Hematopoietic multipotent progenitor cell treated with erythropoietin and hydrocortisone succinate and interleukin-3 and kit ligand, for 17 days (in vitro differentiated cells): ENCODE results near the gene PHETA1.
A peak's percentile ranks its signal among the peaks of the same experiment; 100 is the strongest.
"Not testable (repeated sequence)": the region's sequence is repeated elsewhere in the genome, so short reads cannot be mapped to it uniquely, and the experiment has no call there.

ENCODE experiments used
- DNase-seq: peaks from one replicate; pipeline ENCODE4 v3.0.0-alpha.2; 2015; ENCODE audit warnings: low spot score

The PHETA1 gene

DNA sequence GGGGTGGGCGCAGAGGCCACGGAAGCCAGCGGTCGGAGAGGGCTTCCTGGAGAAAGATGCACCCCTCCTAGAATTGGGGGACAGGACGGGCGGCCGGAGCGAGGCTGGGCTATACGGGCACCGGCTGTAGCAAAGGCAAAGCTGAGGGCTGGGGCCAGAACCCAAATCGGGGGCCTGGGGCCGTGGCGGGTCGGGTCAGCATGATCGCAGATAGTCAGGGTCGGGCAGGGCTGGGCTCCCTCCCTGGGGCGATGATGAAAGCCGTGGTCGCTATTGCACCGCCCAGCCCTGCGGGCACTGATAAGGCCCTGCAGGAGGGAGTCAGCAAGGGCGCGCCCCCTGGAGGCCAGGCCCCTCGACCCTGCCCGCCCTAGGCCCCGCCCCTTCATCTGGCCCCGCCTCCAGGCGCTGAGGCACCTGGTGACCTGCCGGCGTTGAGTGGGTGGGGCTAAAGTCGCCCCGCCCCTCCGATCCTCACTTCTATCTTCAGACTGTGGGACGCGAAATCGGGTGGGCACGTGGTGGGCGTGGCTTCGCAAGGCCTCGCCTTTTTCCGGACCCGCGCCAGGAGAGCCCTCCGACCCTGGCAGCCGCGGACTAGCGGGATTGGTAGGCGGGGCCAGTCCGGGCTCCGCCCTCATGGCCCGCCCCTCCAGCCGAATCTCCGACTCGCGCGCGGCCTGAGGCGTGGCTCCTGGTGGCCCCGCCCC lies 36.4 kb upstream of the PHETA1 start:
- DNase-seq, result peak; percentile 99

DNA sequence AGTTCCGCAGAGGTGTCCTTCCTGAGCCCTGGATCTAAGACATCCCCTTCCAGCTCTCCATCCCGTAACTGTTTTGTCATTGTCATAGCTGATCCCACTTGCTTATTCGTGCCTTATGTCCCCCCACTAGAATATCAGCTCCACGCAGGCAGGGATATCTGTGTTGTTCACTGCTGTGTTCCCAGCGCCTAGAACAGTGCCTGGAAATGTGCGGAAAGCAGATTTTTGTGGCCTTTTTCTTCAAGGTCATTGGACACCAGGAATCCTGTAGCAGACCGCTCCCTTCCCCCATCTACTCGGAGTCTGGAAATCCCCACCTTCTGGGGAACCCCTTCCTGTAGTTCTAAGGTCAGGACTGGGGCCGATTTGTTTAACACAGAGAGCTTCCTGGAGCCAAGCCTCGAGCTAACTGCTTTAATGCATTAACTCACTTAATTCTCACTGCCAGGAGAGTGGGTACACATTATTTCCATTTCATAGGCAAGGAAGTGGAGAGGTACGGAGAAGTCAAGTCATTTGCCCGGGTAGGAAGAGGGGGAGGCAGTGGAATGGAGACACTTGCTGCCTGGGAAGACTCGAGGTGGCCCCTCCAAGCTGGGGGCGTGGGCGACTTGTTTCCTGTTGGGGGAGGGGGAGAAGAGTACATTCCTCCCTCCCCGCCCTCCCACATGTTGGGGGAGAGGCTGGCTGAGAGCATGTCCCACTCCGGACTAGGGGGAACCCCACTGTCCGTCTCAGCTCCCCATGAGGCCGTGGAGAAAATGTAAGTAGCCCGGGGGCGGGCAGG lies 35.7 kb upstream of the PHETA1 start:
- DNase-seq, result peak; percentile 73

DNA sequence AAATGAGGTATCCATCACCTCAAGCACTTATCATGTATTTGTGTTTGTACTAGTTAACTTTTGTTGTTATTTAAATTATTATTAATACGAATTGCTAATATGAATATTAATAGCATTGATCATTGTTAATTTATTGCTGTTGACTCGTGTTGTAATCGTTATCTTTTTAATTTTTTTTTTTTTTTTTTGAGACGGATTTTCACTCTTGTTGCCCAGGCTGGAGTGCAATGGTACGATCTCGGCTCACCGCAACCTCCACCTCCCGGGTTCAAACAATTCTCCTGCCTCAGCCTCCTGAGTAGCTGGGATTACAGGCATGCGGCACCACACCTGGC lies 33.6 kb upstream of the PHETA1 start:
- not testable (repeated sequence) for DNase-seq

DNA sequence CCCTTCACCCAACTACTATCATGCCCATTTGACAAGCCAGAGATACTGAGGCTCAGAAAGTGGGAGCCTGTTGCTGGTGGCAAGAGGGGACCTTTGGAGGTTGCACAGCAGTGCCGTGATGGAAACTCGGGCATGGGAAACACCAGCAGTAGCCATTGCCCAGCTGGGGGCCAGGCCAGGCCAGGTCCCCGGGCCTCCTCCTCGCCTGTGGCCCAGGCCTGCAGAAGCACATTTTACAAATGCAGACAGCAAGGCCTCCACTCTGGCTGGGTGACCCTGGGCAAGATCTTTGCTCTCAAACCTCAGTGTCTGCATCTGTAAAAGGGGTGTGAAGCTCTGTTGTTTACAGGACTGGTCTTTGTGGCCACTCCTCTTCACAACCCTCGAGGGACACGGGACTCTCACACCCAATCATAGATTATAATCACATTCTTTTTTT lies 32.3 kb upstream of the PHETA1 start:
- DNase-seq, result no peak

DNA sequence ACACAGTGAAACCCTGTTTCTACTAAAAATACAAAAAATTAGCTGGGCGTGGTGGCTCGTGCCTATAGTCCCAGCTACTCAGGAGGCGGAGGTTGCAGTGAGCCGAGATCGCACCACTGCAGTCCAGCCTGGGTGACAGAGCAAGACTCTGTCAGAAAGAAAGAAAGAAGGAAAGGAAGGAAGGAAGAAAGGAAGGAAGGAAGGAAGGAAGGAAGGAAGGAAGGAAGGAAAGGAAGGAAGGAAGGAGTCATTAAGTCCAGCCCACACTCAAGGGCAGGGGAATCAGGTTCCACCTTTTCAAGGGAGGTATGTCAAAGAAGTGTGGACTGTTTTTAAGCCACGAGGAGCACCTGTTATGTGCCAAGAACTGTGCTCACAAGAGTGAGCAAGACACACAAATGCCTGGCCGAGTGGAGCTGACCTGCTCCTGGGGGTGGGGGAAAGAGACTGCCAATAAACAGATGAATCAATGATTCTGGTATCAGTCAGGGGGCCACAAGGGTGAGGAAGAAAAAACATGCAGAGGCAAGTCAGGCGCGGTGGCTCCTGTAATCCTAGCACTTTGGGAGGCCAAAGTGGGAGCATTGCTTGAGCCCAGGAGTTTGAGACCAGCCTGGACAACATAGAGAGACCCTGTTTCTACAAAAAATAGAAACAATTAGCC lies 31.0 kb upstream of the PHETA1 start:
- DNase-seq, result not testable (repeated sequence)

DNA sequence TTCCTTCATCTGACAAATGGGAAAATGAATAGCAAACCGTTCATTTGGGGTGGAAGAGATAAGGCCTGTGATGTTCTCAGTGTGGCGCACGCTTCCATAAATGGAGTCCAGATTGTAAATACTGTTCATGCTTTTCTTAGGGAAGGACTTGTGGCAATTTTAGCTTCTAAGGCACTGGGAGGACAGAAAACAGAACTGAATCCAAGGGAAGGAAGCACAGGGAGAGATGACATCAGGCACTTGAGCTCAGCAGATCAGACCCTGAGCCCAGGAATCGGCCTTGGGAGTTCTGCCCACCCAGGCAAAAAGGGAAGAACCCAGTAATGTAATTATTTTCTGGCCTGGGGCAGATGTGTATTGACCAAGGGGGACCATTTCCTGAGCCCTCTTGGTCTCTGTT lies 29.6 kb upstream of the PHETA1 start:
- no peak for DNase-seq

DNA sequence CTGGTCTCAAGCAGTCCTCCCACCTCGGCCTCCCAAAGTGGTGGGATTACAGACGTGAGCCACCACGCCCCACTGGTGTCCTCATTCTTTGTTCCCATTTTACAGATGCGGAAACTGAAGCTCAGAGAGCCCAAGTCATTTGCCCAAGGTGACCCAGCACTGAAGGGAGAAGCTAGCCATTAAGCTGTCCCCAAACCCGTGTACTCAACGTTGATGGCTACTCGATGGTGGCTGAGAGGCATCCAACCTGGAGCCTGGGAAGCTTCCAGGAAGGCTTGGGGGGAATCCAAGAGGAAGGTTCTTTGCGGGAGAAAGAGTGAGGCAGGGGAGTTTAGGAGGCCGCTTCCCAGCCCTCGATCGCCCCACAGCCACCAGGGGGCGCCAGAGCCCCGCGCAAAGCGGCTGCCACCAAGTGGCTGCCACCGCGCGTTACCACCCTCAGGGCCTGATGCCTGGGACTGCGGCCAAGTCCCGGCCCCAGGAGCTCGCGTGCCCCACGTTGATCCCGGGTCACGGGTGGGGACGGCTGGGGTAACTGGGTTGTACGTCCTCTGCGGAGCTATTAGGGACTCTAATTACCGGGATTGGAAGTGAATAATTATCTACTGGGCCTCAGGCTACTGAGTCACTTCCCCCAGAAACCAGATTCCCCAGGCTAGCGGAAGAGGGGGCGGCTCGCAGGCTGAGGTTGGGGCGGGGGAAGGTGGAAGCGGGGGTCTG lies 28.0 kb upstream of the PHETA1 start:
- peak; percentile 92 for DNase-seq

DNA sequence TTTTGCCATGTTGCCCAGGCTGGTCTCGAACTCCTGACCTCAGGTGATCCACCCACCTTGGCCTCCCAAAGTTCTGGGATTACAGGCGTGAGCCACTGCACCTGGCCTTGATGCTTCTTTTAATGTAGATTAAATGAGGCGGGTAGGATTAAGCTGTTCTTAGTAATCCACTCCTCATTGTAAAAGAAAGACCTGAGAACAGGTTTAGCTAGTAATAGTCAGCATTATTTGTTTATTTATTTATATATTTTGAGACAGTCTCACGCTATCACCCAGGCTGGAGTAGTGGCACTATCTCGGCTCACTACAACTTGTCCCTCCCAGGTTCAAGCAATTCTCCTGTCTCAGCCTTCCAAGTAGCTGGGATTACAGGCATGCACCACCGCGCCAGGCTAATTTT lies 27.4 kb upstream of the PHETA1 start:
- not testable (repeated sequence) for DNase-seq

DNA sequence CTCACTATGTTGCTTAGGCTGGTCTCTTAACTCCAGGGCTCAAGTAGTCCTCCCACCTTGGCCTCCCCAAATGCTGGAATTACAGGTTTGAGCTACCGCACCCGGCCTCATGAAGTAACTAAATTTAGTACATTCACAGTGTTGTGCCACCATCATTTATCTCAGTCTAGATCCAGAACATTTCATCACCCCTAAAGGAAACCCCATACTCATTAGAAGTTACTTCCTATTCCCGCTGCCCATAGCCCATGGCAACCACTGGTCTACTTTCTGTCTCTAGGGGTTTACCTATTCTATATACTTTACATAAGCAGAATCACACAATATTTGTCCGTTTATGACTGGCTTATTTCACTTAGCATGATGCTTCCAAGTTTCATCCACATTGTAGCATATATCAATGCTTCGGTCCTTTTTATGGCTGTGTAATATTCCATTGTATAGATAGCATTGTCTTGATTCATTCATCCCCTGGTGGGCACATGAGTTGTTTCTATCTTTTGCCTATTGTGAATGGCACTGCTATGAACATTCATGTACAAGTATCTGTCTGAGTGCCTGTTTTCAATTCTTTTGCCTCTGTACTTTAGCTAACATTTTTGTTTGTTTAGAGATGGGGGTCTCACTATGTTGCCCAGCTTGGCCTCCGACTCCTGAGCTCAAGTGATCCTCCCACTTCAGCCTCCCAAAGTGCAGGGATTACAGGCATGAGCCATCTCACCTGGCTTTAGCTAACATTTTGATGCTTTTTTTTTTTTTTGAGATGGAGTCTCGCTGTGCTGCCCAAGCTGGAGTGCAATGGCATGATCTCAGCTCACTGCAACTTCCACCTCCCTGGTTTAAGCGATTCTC lies 26.7 kb upstream of the PHETA1 start:
- DNase-seq, result no peak

DNA sequence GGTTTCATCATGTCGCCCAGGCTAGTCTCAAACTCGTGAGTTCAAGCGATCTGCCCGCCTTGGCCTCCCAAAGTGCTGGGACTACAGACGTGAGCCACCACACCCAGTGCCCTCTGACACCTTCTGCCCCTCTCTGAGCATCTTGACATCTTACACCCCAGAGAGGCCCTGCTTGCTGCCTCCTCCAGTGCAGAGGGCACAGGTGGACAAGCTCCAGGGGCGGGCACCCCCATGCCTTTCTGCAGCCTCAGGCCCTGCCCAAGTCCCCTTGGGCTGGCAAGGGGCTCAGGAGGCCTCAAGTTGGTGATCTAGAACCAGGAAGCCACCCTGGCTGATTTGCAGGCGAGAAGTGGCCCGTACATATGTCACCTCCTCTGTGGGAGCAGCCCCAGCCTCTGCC lies 25.6 kb upstream of the PHETA1 start:
- DNase-seq, result no peak

DNA sequence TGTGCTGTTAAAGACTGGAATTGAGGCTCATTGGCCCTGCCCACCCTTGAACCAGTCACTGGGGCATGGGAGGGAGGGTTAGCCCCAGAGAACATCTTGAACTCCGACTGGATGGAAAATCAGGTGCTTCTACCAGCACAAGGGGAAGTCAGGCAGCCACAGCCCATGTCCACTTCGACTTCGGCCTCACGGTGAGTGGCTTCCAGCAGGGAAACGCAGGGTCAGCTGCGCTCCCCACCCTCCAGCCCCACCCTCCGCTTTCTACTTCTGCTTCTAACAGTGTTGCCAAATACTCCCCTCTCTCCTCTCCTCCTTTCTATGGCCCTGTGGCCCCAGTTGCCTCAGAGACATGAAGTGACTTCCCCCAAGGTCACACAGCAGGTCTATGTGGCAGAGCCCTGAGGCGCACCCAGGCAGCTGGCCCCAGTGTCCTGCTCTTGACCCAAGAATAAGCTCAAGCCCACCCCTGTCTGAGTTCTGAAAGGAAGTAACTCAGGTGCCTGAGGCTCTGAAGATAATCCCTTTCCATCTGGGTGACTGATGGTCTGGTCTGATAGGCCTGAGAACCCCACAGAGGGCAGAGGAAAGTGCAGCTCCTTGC lies 24.9 kb upstream of the PHETA1 start:
- no peak for DNase-seq

DNA sequence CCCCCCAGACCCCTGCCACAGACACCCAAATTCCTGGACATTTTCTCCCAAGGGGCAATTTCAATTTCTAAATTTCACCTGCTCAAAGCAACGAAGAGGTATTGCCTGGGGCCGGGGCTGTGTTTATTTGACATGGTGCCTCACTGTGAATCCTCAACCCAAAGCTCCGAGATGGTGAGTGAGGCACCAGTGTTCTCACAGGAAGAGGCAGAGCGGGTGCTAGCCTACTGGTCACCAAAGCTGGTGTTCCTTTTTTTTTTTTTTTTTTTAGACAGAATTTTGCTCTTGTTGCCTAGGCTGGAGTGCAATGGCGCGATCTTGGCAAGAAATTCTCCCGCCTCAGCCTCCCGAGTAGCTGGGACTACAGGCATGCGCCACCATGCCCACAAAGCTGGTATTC lies 22.0 kb upstream of the PHETA1 start:
- no peak for DNase-seq

DNA sequence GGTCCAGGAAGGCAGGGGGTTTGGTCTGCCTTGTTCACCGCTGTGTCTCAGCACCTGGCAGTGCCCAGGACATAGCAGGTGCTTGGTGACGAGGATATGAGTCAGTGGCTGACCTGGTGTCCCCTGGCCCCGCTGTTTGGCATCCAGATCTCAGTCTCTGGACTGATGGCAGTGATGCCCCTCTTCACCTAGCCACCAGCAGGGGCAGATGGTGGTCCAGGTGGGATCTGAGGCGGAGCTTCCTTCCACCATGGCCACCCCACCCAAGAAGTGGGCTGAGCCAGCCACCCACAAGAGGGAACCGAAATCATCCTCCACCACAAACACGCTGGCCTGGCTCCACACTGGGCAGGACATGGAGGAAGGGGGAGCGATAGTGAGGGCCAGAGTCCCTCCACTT lies 20.7 kb upstream of the PHETA1 start:
- DNase-seq, result no peak

DNA sequence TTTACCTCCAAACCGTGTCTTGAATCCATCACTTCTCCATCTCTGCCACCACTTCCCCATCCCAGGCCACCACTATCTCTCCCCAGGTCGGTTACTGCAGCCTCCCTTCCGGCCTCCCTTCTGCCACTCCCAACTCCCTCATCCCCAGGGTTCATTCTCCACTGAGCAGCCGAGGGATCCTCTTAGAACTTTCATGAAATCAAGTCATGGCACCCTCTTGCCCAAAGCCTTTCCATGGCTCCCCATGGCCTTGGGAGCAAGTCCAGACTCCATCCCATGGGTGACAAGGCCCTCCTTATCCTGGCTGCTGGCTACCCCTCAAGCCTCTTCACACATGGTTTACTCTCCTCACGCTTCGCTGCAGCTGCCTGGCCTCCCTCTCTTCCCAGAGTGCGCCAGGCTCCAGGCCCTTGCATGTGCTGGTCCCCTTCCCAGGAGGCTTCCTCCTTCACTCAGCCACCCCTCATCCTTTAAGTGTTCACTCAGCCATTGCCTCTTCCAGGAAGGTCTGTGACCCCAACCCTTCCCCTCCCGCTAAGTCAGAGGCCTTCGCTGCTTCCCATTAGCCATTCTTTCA lies 18.9 kb upstream of the PHETA1 start:
- DNase-seq, result no peak

DNA sequence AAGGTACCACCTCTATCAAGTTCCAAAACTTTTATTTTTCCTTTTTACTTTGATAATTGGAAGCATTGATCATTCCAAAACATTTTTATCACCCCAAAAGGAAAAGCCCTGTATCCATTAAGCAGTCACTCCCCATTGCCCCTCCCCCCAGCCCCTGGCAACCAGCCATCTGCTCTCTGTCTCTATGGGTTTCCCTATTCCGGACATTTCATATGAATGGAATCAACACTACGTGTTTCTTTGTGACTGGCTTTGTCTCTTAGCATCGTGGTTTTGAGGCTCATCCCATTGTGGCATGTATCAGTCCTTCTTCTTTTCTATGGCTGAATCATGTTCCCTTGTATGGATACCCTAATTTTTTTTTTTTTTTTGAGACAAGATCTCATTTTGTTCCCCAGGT lies 18.0 kb upstream of the PHETA1 start:
- DNase-seq, result no peak

DNA sequence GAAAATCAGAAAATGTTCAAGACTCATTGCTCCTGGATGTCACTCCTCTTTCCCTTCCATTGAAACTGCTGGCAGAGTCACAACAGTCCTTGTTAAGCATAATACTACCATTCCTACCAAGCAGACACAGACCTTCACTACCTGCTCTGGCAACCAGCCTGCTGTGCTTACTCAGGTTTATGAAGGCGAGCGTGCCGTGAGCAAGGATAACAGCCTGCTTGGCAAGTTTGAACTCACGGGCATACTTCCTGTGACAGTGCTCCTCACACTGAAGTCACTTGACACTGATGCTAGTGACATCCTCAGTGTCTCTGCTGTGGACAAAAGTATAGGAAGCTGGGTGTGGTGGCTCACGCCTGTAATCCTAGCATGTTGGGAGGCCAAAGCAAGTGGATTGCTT lies 15.7 kb upstream of the PHETA1 start:
- no peak for DNase-seq

DNA sequence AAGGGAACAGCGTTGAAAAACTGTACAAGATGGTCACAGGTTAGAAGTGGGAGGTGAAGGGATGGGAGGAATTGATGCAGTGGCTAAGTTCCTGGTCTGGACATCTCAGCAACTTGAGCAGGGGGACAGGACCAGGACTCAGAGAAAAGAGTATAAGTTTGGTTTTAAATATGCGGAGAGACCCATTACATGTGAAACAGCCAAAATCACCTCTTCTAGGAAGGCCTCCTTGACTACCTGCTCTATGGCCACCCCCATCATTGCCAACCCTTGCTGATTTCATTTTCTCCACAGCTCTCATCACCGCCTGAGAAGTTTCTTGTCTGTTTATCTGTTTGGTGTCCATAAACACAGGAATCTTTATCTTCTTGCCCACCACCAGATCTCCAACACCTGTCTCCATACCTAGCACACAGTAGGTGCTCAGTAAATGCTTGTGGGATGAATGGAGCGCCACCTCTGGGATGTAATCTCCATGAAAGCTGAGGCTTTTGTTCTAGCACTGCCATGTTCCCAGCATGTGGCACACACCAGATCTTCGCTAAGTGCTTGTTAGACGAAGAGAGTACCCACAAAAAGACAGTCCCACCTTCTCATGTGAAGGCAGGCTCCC lies 11.2 kb upstream of the PHETA1 start:
- no peak for DNase-seq

DNA sequence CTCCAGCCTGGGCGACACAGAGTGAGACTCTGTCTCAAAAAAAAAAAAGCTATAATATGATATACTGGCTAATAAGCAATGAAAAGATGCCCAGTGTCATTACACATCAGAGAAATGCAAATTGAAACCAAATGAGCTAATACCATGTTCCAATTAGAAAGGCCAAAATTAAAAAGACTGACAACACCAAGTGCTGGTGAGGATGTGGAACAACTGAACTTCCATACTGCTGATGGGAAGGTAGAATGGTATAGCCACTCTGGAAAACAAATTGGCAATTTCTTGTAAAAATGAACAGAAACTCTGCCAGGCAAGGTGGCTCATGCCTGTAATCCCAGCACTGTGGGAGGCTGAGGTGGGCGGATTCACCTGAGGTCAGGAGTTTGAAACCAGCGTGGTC lies 8.5 kb upstream of the PHETA1 start:
- no peak for DNase-seq

DNA sequence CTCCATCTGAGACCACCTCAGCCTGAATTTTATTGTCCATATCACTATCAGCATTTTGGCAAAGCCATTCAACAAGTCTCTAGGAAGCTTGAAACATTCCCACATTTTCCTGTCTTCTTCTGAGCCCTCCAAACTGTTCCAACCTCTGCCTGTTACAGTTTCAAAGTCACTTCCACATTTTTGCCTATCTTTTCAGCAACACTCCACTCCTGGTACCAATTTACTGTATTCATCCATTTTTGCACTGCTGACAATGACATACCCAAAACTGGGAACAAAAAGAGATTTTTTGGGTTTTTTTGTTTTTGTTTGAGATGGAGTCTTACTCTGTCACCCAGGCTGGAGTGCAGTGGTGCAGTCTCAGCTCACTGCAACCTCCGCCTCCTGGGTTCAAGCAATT lies 4.3 kb upstream of the PHETA1 start:
- not testable (repeated sequence) for DNase-seq

DNA sequence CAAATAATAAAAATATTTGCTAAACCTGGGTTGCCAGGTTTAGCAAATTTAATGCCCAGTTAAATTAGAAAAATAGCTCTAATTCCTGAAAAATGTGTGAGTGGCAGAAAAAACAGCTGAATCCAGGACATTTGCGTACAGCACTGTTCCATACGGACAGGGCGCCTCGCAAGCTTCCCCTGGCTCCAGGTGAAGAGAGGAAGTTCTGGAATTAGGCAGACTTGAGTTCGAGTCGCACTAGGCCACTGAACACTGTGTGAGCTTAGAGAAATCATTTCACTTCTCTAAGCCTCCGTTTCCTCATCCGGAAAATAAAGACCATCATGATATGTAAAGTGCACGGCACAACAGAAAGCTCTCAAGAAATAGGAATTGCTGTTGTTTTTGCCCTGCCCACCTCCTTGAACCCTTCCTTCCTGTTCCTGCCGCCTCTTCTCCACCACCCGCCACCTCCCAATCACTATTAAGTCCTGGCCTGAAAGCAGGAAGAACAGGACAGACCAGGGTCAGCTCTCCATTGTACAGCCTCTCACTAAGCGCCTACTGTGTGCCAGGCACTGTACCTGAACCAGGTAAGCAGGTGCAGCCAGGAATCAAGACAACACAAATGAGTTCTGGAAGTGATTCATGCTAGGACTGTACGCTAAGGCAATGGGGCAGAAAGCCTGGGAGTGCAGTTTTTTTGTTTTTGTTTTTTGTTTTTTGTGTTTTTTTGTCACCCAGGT lies 763 bp upstream of the PHETA1 start:
- no peak for DNase-seq
